NOMO-1 treated with DMSO at 0.1 percent for 48 hours (cell line): ENCODE data around the gene A1BG.
A peak's percentile ranks its signal among the peaks of the same experiment; 100 is the strongest.
"Not testable (repeated sequence)": the region's sequence is repeated elsewhere in the genome, so short reads cannot be mapped to it uniquely, and the experiment has no call there.

Source experiments
- DNase-seq: peaks from one replicate; lab custom pipeline; 2025; ENCODE audit not compliant: unreplicated experiment; lab: John Stamatoyannopoulos, UW

The A1BG gene

DNA sequence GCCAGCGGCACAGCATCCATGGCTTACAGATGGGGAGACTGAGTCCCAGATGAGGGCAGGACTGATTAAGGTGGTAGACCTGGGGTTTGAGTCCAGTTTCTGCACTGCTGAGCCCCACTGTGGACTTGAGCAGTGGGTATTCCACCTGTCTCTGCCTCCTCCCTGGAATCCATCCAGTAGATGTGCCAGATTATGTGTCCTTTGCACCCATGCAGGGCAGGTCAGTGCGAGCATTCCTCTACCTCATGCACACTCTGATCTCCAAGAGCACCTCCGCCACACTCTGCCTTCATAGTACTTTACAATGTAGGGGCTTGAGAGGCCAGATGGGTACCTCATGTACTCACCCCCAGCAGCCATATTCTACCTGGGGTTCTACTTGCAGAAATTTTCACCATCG is 16.5 kb downstream of the A1BG start:
- DNase-seq = no peak

DNA sequence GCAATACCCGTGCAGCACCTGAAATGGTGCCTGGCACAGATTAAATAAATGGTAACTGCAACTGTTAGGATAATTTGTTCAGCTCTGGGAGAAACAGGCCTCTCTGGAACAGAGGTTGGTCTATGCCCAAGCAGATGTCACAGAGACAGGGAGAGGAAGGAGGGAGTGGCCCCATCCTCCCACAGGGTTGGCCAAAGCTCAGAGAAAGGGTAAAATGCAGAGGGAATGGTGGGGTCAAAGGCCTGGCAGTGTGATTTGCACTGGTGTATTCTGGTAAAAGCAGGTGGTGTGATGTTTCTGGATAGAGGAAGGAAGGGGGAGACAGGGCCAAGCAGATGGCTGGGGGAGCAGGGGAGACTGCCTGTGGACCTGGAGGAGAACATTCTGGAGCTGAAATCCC is 17.1 kb downstream of the A1BG start:
- DNase-seq = no peak

DNA sequence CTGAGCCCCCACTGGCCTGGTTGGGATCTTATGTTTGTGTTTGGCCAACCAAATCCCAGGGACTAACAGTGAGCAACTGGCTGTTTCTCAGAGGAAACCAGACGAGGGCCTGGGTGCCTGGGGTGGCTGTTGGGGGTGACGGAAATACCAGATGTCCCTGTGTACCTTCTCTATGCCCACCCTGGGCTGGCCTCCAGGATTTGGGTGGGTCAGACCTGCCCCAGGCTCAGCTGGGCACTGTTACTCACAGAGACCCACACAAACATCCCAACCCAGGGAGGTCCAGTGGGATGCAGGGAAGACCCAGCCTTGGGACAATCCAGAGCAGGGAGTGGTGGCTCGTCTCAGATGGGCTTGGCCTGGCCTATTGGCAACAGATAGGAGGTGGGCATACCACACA is 17.7 kb downstream of the A1BG start:
- no peak for DNase-seq

DNA sequence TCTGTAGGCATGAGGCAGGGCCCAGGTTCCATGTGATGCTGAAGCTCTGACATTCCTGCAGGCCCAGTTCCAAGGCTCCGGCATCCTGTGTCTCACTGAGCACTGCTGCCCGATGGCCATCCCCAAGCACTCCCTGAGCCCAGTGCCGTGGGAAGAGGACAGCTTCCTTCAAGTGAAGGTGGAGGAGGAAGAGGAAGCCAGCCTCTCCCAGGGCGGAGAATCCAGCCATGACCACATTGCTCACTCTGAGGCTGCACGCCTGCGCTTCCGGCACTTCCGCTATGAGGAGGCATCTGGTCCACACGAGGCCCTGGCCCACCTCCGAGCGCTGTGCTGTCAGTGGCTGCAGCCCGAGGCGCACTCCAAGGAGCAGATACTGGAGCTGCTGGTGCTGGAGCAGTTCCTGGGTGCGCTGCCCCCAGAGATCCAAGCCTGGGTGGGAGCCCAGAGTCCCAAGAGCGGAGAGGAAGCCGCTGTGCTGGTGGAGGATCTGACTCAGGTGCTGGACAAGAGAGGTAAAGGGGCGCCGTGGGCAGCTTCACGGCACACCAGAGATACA is 18.5 kb downstream of the A1BG start:
- no peak for DNase-seq

GRCh38 chr19:58332697-58333096 is 20.6 kb downstream of the A1BG start:
- DNase-seq = no peak

- DNase-seq = no peak
Observed at GRCh38 chr19:58330458-58330857, 22.8 kb downstream of the A1BG start.

- peak; percentile 35 for DNase-seq
Observed at GRCh38 chr19:58328999-58329398, 24.3 kb downstream of the A1BG start.

- peak; percentile 89 for DNase-seq
Observed at GRCh38 chr19:58326914-58327726, 26.2 kb downstream of the A1BG start, which contains the start of gene ZSCAN22. TSS of gene ZSCAN22 (plus strand) at chr19:58326994. CDS start at chr19:58334803, 7,809 bp downstream.

DNA sequence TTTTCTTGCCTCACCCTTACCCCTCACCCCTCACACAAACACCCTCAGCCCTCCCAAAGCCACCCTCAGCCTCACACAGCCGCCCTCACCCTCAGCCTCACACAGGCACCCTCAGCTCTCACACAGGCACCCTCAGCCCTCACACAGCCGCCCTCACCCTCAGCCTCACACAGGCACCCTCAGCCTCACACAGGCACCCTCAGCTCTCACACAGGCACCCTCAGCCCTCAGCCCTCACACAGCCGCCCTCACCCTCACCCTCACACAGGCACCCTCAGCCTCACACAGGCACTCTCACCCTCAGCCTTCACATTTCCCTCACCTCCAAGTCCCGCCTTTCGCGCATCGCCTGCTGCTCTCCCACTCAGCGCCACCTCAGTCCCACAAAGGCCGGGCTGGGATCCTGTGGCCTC is 26.8 kb downstream of the A1BG start:
- DNase-seq = no peak

- DNase-seq = no peak
Observed at GRCh38 chr19:58325311-58326022, 27.8 kb downstream of the A1BG start.

DNA sequence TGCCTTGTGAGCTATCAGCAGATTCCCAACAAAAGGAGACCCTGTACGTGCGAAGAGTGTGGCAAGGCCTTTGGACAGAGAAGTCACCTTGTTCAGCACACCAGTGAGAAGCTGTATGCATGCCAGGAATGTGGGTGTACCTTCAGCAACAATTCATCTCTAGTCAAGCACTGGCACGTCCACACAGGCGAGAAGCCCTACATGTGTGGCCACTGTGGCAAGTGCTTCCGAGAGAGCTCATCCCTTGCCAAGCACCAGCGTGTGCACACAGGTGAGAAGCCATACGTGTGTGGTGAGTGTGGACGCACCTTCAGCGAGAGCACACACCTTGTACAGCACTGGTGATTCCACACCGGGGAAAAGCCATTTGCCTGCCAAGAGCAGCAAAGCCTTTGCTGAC is 34.1 kb downstream of the A1BG start:
- DNase-seq = no peak

DNA sequence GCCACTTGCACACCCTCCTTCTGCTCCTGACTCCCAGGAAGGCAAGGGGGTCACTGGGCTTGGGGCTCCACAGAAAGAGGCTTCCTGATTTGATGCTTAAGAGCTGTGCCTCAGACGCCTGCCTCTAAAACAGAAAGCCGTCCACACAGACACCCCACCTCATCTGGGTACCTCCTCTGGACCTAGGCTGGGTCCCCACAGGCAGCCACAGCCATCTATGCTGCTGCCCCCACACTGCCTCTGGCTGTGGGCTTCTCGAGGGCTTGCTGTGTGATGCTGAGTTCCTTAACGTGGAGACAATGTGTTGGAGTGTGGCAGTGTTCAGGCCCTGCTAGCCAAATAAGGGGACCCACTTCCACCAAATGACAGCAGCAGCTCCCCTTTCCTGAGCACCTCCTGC is 35.0 kb downstream of the A1BG start:
- DNase-seq = no peak

GRCh38 chr19:58317476-58318072 is 35.7 kb downstream of the A1BG start:
- DNase-seq = peak; percentile 5

DNA sequence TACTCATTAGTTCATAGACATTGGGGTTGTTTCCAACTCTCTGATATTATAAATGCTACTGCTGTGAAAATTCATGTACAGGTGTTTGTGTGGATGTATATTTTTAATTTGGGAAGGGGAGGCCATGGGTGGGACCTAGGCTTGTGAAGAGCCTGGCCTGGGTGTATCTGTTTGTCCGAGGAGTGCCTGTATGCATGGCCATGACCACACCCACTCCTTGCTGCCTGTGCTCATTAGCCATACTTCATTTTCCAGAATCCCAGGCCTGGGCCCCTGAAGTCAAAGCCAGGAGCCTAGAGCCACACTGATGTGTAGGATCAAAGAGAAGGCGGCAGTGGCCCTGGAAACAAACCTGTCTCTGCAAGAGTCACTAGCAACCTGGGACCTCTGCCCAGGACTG is 37.7 kb downstream of the A1BG start:
- no peak for DNase-seq

GRCh38 chr19:58311345-58311865 is 41.9 kb downstream of the A1BG start:
- no peak for DNase-seq

DNA sequence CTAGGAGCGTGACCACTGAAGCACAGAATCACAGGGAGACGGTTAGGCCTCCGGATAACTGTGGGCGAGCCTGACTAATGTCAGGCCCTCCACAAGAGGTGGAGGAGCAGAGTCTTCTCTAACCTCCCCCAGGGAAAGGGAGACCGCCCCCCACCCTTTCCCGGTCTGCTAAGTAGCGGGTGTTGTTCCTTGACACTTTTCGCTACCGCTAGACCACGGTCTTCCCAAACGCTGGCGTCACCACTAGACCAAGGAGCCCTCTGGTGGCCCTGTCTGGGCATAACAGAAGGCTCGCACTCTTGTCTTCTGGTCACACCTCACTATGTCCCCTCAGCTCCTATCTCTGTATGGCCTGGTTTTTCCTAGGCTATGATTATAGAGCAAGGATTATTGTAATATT is 42.6 kb downstream of the A1BG start:
- not testable (repeated sequence) for DNase-seq

DNA sequence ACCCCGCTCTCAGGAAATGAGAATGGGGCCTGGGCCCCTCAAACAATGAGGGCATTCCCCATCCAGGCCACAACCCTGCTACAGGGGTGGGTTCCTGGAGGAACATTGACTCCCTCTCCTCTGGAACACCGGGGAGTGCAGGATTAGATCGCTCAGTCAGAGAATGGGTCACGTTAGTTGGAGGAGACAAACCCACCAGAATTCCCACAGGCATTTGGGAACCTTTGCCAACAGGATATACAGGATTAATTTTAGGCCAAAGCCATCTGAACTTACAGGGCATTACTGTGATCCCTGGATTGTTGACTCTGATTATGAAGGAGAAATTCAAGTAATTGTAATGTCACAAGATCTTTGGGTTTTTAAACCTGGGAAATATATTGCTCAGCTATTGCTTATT is 45.6 kb downstream of the A1BG start:
- DNase-seq = no peak

GRCh38 chr19:58305932-58306323 is 47.4 kb downstream of the A1BG start:
- peak; percentile 24 for DNase-seq

DNA sequence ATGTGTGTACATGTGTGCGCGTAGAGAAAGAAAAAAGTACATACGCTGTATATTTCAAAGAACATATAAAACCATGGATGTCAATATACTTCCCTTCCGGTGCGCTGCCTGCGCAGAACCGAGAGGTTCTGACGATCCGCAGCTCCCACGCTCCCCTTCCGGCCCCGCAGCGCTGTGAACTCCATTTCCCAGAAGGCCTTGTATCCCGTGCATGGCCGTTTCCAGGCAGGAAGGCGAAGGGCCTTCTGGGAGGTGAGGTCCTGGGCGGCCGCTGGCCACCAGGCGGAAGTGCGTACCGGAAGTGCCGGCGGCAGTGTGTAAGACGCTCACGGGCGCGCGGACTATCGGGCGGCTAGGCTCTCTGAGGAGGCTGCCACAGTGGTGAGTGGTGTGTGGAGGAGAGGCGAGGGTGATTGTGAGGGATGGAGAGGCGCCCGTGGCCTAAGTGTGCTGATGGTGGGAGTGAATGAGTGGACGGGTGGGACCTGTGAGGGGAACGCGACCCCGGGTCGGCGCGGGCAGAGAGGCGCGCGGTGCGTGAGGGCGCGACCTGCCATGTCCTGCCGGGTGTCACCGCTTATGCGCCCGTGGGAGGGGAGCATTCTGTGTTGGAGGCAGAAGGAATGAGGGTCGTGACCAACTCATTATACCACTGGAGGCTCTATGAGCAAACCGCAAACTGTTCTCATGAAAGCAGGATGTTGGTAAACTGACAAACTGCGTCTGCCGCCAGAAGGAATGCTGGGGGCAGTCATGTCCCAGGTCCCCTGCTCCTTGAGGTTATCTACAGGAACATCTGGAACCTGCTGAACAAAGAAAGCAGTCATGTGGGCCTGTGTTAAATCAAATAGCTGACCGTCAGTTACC is 48.0 kb downstream of the A1BG start, which contains the start of gene ERVK3-1:
TSS of gene ERVK3-1 (plus strand) at position 313 of the 867 bp plus-strand sequence. CDS start 6,792 bp downstream, outside the sequence.
- peak; percentile 97 for DNase-seq

DNA sequence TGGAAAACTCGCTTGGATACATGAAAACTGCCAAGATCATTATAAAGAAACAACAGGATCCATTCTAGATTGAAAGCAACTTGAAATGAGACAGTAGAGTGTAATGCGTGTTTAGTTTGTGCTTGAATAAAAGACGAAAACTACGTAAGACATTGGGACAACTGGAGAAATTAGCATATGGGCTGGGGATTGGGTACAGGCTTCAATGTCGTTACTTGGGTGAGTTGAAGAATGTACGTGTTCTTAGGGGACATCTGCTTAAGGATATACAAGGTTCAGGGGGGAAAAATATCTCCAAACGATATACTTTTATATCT is 48.6 kb downstream of the A1BG start:
- no peak for DNase-seq
